ENCODE results near the gene DNLZ. TPM values are rescaled to one million over a fixed set of nuclear protein-coding genes. Genes with fewer than 3 reads are reported as not detected.

DNLZ gene
- total RNA-seq, 1 donor: 6.1 TPM

DNA sequence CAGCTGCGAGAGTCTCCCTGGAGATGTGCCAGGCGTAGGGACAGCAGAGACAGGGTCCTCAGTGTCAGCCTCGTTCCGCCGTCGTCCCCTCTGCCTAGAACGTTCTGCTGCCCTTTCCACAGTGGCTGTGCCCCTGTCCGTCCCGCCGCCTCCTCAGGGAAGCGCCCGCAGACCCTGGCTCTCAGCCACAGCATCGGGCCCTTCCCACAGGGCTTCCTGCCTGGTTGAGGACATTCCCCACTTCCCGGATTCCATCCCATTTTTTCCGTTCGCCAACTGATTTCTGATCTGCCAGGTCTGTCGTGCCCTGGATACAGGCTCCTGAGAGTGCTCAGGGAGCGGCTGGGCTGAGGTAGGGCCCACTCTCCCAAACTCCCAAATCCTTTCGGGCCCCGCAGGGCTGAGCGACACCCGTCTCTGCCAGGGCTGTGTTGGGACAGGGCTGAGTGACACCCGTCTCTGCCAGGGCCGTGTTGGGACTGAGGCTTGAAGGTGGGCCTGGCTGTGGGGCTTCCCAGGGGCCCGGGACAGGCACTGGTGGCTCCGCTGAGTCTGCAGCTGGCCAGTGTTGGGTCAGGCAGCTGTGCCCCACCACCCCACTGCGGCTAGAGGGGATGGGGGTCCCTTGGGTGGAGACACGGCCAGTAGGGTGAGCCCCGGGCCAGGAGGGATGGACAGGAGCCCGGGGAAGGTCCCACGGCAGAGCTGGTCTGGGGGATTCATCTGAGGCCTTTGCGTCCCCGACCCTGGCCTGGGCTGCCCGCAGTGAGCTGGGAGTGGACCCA lies 15.9 kb downstream of the DNLZ start:
- no peak overlapping the region for H3K4me3 ChIP-seq (ENCODE audit: low read depth, low read length)
- DNase-seq (ENCODE audit: low read depth): no peak
- TF ChIP-seq, protein P1, sequence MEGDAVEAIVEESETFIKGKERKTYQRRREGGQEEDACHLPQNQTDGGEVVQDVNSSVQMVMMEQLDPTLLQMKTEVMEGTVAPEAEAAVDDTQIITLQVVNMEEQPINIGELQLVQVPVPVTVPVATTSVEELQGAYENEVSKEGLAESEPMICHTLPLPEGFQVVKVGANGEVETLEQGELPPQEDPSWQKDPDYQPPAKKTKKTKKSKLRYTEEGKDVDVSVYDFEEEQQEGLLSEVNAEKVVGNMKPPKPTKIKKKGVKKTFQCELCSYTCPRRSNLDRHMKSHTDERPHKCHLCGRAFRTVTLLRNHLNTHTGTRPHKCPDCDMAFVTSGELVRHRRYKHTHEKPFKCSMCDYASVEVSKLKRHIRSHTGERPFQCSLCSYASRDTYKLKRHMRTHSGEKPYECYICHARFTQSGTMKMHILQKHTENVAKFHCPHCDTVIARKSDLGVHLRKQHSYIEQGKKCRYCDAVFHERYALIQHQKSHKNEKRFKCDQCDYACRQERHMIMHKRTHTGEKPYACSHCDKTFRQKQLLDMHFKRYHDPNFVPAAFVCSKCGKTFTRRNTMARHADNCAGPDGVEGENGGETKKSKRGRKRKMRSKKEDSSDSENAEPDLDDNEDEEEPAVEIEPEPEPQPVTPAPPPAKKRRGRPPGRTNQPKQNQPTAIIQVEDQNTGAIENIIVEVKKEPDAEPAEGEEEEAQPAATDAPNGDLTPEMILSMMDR (IDR thresholded peaks at IDR 0.05; ENCODE audit: insufficient read depth, low read length): no peak

GRCh38 chr9:136346927-136347465 lies 16.5 kb downstream of the DNLZ start:
- TF ChIP-seq, protein P1 (IDR thresholded peaks at IDR 0.05; ENCODE audit: insufficient read depth, low read length): no peak
- no peak overlapping the region for H3K4me3 ChIP-seq (ENCODE audit: low read depth, low read length)
- no peak for DNase-seq (ENCODE audit: low read depth)

DNA sequence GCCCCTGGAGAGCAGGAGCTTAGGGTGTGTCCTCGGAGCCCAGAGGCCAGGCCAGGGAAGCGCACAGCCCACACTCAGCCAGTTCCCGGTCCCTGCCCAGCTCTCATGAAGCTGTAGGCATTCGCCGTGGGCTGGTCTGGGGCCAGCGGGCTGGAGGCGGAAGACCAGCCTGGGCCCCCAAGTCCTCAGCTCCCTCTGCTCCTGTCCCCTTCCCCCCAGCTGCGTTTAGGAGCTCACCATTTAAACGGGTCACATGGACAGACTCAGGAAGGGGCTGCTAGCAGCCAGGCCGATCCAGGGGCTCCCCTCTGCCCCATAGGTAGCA lies 17.4 kb downstream of the DNLZ start:
- TF ChIP-seq, protein P1 (IDR thresholded peaks at IDR 0.05; ENCODE audit: insufficient read depth, low read length): no peak
- no peak for DNase-seq (ENCODE audit: low read depth)
- no peak overlapping the region for H3K4me3 ChIP-seq (ENCODE audit: low read depth, low read length)

GRCh38 chr9:136345281-136346156 lies 18.0 kb downstream of the DNLZ start:
- TF ChIP-seq, protein P1 (IDR thresholded peaks at IDR 0.05; ENCODE audit: insufficient read depth, low read length): peak; percentile 74
- peak; percentile 62 for DNase-seq (ENCODE audit: low read depth)
- no peak overlapping the region for H3K4me3 ChIP-seq (ENCODE audit: low read depth, low read length)

DNA sequence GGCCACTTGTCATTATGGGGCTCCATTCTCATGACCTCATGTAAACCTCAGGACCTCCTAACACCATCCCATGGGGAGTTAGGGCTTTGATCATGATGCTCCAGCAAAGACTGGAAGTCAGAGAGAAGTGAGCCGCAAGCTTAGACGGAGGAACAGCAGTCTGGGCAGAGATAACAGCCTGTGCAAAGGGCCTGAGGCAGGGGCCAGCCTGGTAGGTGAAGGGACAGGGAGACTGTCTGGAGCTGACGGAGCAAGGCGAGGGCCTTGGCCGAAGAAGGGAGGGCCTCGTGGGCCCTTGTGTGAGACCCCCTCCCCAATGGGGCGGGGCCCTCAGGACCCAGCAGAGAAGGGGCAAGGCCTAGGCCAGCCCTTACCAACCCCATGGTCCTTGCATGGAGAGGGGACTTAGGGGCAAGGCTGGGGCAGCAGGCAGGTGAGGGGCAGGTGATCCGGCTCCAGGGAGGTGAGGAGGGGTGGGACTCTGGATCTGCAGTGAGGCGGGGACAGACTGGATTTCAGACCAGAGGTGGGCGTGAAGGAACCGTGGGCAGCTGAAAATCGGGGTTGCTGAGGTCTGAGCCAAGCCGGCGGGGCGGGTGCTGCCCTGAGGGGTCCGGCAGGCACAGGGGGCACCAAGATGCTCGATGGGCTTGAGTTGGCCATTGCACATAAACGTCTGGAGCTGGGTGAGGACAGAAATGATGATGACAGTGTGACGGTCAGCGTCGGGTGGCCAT lies 18.8 kb downstream of the DNLZ start:
- H3K4me3 ChIP-seq (ENCODE audit: low read depth, low read length): no peak overlapping the region
- DNase-seq (ENCODE audit: low read depth): no peak
- TF ChIP-seq, protein P1 (IDR thresholded peaks at IDR 0.05; ENCODE audit: insufficient read depth, low read length): no peak

DNA sequence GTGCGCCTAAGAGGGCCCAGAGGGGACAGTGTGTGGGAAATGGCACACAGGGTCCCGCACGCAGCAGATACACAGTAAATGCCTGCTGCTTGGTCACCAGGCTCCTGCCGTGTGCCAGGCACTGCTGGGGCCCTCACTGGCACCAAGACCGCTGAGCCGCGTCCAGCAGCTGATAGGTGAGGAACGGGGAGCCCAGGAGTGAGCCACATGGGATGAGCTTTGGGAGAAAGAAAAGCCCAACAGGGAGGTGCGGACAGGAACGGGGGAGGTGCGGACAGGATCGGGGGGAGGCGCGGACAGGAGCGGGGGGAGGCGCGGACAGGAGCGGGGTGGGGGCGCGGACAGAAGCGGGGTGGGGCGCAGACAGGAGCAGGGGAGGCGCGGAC lies 19.7 kb downstream of the DNLZ start:
- H3K4me3 ChIP-seq (ENCODE audit: low read depth, low read length): no peak overlapping the region
- TF ChIP-seq, protein P1 (IDR thresholded peaks at IDR 0.05; ENCODE audit: insufficient read depth, low read length): no peak
- DNase-seq (ENCODE audit: low read depth): no peak

All from fibroblast of the aortic adventitia (primary cell).